Stimulated activated CD8-positive, alpha-beta memory T cell treated with anti-CD3 and anti-CD28 coated beads, Interleukin-4, amount 100 ng/mL, for 1 hour (primary cell): Measurements from ENCODE around the gene TMIE.

Experiments
- DNase-seq, 2 donors: peaks; one replicate each; pipeline ENCODE4 v3.0.0-alpha.2; 2020; ENCODE audit warnings: low read depth in 2 of 2, low spot score in 1 of 2

Gene TMIE

DNA sequence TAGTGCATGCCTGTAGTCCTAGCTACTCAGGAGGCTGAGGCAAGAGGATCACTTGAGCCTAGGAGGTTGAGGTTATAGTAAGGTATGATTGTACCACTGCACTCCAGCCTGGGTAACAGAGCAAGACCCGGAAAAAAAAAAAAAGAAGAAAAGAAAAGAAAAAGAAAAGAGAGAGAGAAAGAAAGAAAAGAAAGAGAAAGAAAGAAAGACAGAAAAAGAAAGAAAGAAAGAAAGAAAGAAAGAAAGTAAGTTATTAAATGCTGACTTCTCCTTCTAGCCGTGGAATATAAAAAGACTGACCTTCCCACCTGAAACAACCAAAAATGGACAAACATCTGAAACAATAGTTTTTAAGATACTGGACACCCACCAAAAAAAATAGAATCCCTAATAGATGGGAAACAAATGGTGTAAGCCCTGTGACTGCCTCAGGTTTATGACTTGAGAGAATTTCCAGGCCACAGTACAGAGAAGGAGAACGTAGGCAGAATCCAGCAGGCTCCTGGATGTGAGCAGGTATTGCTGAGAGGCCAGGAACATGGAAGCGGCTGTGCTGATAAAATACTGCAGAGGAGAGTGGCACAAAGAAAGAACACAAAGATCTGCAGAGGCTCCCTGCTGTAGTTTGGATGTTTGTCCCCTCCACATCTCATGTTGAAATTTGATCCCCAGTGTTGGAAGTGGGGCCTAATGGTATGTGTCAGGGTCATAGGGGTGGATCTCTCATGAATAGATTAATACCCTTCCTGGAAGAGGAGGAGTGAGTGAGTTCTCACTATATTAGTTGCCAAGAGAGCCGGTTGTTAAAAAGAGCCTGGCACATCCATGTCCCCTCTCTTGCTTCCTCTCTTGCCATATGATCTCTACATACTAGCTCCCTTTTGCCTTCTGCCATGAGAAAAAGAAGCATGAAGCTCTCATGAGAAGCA is 58.3 kb downstream of the TMIE start:
- DNase-seq, result no peak
